HG03095 (cell line): Measurements from ENCODE around the gene PFDN2.

Source experiments
- ATAC-seq: cut with Tn5 transposase; IDR thresholded peaks from one replicate; pipeline ENCODE4 v1.9.1; 2021; ENCODE audit warnings: moderate library complexity; ENCODE audit not compliant: unreplicated experiment

PFDN2 gene

GRCh38 chr1:161061419-161061818 is 56.4 kb downstream of the PFDN2 start:
- no peak for ATAC-seq

- ATAC-seq: no peak
Measured at GRCh38 chr1:161059293-161059692, 58.5 kb downstream of the PFDN2 start.

- ATAC-seq: no peak
Measured at GRCh38 chr1:161054805-161055204, 63.0 kb downstream of the PFDN2 start.

GRCh38 chr1:161054232-161054631 is 63.6 kb downstream of the PFDN2 start:
- ATAC-seq: no peak

GRCh38 chr1:161052899-161053298 is 64.9 kb downstream of the PFDN2 start:
- no peak for ATAC-seq

- no peak for ATAC-seq
Measured at GRCh38 chr1:161051219-161051618, 66.6 kb downstream of the PFDN2 start.
